ENCODE results near the gene SPDYE1.

SPDYE1 gene

GRCh38 chr7:44057849-44058758 lies 60.4 kb downstream of the SPDYE1 start:
- TF ChIP-seq CTCF (conservative IDR thresholded peaks at IDR 0.05; ENCODE audit: low read length) = no peak
- no peak for DNase-seq (ENCODE audit: low read depth)

GRCh38 chr7:44058759-44059218 lies 61.1 kb downstream of the SPDYE1 start:
- DNase-seq (ENCODE audit: low read depth) = no peak
- TF ChIP-seq CTCF (conservative IDR thresholded peaks at IDR 0.05; ENCODE audit: low read length) = no peak
- no peak overlapping the region for H3K4me3 ChIP-seq (ENCODE audit: low read length)

More at GRCh38 chr7:44057849-44058758, 60.4 kb downstream of the SPDYE1 start:
- H3K4me3 ChIP-seq (ENCODE audit: low read length) = no peak overlapping the region

- no peak for TF ChIP-seq CTCF (conservative IDR thresholded peaks at IDR 0.05; ENCODE audit: low read length)
- no peak overlapping the region for H3K4me3 ChIP-seq (ENCODE audit: low read length)
- no peak for DNase-seq (ENCODE audit: low read depth)
Observed at GRCh38 chr7:44059219-44060090, 61.8 kb downstream of the SPDYE1 start.

All from AG10803 (cell line).